Esophagus squamous epithelium (tissue), 4 donors: ENCODE measurements around the gene COL6A5.

ENCODE experiments used
- POLR2A ChIP-seq, 4 donors: fragments of 450-650 bp; IDR thresholded peaks; one replicate each; pipeline ENCODE4 v1.6.1; 2017; ENCODE audit warnings: antibody characterized with exemption in 4 of 4, mild to moderate bottlenecking in 4 of 4, moderate library complexity in 3 of 4
- TF ChIP-seq, protein P1 (sequence below), 6 experiments: fragments of 450-650 bp in 4 of 6; fragments of 200-600 bp in 2 of 6; sonication (generic) in 2 of 6; IDR thresholded peaks; one replicate each; pipeline ENCODE4 v1.5.1; 2016 to 2019; ENCODE audit warnings: antibody characterized with exemption in 6 of 6, mild to moderate bottlenecking in 4 of 6, moderate library complexity in 4 of 6

GRCh38 chr3:130468311-130468710 is 122.8 kb downstream of the COL6A5 start:
- TF ChIP-seq, protein P1, sequence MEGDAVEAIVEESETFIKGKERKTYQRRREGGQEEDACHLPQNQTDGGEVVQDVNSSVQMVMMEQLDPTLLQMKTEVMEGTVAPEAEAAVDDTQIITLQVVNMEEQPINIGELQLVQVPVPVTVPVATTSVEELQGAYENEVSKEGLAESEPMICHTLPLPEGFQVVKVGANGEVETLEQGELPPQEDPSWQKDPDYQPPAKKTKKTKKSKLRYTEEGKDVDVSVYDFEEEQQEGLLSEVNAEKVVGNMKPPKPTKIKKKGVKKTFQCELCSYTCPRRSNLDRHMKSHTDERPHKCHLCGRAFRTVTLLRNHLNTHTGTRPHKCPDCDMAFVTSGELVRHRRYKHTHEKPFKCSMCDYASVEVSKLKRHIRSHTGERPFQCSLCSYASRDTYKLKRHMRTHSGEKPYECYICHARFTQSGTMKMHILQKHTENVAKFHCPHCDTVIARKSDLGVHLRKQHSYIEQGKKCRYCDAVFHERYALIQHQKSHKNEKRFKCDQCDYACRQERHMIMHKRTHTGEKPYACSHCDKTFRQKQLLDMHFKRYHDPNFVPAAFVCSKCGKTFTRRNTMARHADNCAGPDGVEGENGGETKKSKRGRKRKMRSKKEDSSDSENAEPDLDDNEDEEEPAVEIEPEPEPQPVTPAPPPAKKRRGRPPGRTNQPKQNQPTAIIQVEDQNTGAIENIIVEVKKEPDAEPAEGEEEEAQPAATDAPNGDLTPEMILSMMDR (IDR thresholded peaks at IDR 0.05) = no peak
- no peak for TF ChIP-seq POLR2A (IDR thresholded peaks at IDR 0.05)
